ENCODE data around the gene KL.

The KL gene

GRCh38 chr13:33016414-33017322, at the start of gene KL:
Gene KL (plus strand): TSS chr13:33016423. CDS start chr13:33016441, 18 bp downstream.
- DNase-seq = no peak

GRCh38 chr13:32967584-32968182, 48.5 kb upstream of the KL start:
- DNase-seq = no peak

- no peak for DNase-seq
Observed at GRCh38 chr13:32968316-32968715, 47.9 kb upstream of the KL start.

- DNase-seq = no peak
Observed at GRCh38 chr13:32968793-32969192, 47.4 kb upstream of the KL start.

GRCh38 chr13:32969516-32969941, 46.7 kb upstream of the KL start:
- no peak for DNase-seq

- DNase-seq = peak; percentile 6
Observed at GRCh38 chr13:32976056-32976805, 40.0 kb upstream of the KL start.

GRCh38 chr13:32976912-32977311, 39.3 kb upstream of the KL start:
- DNase-seq = no peak

GRCh38 chr13:32977321-32977720, 38.9 kb upstream of the KL start:
- DNase-seq = no peak

- DNase-seq = no peak
Observed at GRCh38 chr13:32978278-32978677, 37.9 kb upstream of the KL start.

GRCh38 chr13:32983058-32983457, 33.2 kb upstream of the KL start:
- no peak for DNase-seq

- DNase-seq = peak; percentile 25
Observed at GRCh38 chr13:32984857-32985626, 31.2 kb upstream of the KL start.

GRCh38 chr13:32986552-32986951, 29.7 kb upstream of the KL start:
- DNase-seq = no peak

- no peak for DNase-seq
Observed at GRCh38 chr13:32987462-32987861, 28.8 kb upstream of the KL start.

- DNase-seq = no peak
Observed at GRCh38 chr13:32988608-32989289, 27.5 kb upstream of the KL start.

GRCh38 chr13:32989290-32989667, 26.9 kb upstream of the KL start:
- DNase-seq = no peak

GRCh38 chr13:32989942-32990341, 26.3 kb upstream of the KL start:
- no peak for DNase-seq

GRCh38 chr13:32993145-32993544, 23.1 kb upstream of the KL start:
- DNase-seq = no peak

- DNase-seq = no peak
Observed at GRCh38 chr13:32997399-32997798, 18.8 kb upstream of the KL start.

- no peak for DNase-seq
Observed at GRCh38 chr13:32998966-32999365, 17.3 kb upstream of the KL start.

GRCh38 chr13:33000365-33000764, 15.9 kb upstream of the KL start:
- DNase-seq = no peak

GRCh38 chr13:33003458-33004019, 12.7 kb upstream of the KL start:
- DNase-seq = peak; percentile 59

GRCh38 chr13:33004511-33004910, 11.7 kb upstream of the KL start:
- no peak for DNase-seq

Measured in NCI-H1105 treated with DMSO at 0.1 percent for 48 hours (cell line).